ENCODE results near the gene MAN1C1.

DNA sequence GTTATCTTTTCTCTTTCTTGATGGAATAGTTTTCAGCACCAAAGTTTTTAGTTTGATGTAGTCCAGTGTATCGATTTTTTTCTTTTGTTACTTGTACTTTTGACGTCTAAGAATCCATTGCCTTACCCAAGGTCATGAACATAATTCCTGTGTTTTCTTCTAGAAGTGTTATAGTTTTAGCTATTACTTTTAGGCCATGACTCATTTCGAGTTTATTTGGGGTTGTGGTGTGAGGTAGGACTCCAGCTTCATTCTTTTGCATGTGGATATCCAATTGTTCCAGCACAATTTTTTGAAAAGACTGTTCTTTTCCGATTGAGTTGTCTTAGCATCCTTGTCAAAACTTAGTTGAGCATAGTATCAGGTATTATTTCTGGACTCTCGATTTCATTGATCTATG is 104.0 kb downstream of the MAN1C1 start:
- TF ChIP-seq, protein P1, sequence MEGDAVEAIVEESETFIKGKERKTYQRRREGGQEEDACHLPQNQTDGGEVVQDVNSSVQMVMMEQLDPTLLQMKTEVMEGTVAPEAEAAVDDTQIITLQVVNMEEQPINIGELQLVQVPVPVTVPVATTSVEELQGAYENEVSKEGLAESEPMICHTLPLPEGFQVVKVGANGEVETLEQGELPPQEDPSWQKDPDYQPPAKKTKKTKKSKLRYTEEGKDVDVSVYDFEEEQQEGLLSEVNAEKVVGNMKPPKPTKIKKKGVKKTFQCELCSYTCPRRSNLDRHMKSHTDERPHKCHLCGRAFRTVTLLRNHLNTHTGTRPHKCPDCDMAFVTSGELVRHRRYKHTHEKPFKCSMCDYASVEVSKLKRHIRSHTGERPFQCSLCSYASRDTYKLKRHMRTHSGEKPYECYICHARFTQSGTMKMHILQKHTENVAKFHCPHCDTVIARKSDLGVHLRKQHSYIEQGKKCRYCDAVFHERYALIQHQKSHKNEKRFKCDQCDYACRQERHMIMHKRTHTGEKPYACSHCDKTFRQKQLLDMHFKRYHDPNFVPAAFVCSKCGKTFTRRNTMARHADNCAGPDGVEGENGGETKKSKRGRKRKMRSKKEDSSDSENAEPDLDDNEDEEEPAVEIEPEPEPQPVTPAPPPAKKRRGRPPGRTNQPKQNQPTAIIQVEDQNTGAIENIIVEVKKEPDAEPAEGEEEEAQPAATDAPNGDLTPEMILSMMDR (IDR thresholded peaks at IDR 0.05): no peak
- no peak for TF ChIP-seq POLR2A (IDR thresholded peaks at IDR 0.05)
- TF ChIP-seq POLR2AphosphoS5 (IDR thresholded peaks at IDR 0.05): no peak
